ENCODE measurements around the gene LDB2.
"Not testable (repeated sequence)": the region's sequence is repeated elsewhere in the genome, so short reads cannot be mapped to it uniquely, and the experiment has no call there.

The LDB2 gene

GRCh38 chr4:16530688-16531635 lies 367.5 kb downstream of the LDB2 start:
- DNase-seq: no peak

GRCh38 chr4:16524911-16525554 lies 373.4 kb downstream of the LDB2 start:
- DNase-seq: no peak

GRCh38 chr4:16524406-16524805 lies 374.0 kb downstream of the LDB2 start:
- no peak for DNase-seq

- DNase-seq: not testable (repeated sequence)
These were observed 374.9 kb downstream of the LDB2 start for GRCh38 chr4:16523526-16523925.

GRCh38 chr4:16521156-16521915 lies 377.1 kb downstream of the LDB2 start:
- no peak for DNase-seq

GRCh38 chr4:16516796-16517439 lies 381.5 kb downstream of the LDB2 start:
- DNase-seq: no peak

- no peak for DNase-seq
These were observed 384.6 kb downstream of the LDB2 start for GRCh38 chr4:16513876-16514275.

GRCh38 chr4:16508968-16509367 lies 389.5 kb downstream of the LDB2 start:
- no peak for DNase-seq

- DNase-seq: no peak
These were observed 392.7 kb downstream of the LDB2 start for GRCh38 chr4:16505726-16506125.

GRCh38 chr4:16505267-16505666 lies 393.2 kb downstream of the LDB2 start:
- DNase-seq: no peak

GRCh38 chr4:16503421-16504100 lies 394.9 kb downstream of the LDB2 start:
- DNase-seq: no peak

- DNase-seq: no peak
These were observed 399.5 kb downstream of the LDB2 start for GRCh38 chr4:16498978-16499377.

GRCh38 chr4:16496501-16496900 lies 401.9 kb downstream of the LDB2 start:
- no peak for DNase-seq

GRCh38 chr4:16492872-16493271 lies 405.6 kb downstream of the LDB2 start:
- DNase-seq: no peak

GRCh38 chr4:16489226-16489625 lies 409.2 kb downstream of the LDB2 start:
- no peak for DNase-seq

GRCh38 chr4:16488084-16488483 lies 410.4 kb downstream of the LDB2 start:
- no peak for DNase-seq

GRCh38 chr4:16484711-16485110 lies 413.7 kb downstream of the LDB2 start:
- no peak for DNase-seq

GRCh38 chr4:16483540-16483939 lies 414.9 kb downstream of the LDB2 start:
- no peak for DNase-seq

GRCh38 chr4:16480011-16480410 lies 418.4 kb downstream of the LDB2 start:
- no peak for DNase-seq

GRCh38 chr4:16472537-16472936 lies 425.9 kb downstream of the LDB2 start:
- no peak for DNase-seq

- no peak for DNase-seq
These were observed 431.4 kb downstream of the LDB2 start for GRCh38 chr4:16467061-16467460.

- DNase-seq: no peak
These were observed 431.9 kb downstream of the LDB2 start for GRCh38 chr4:16466581-16466980.
